ENCODE data around the gene TMIGD1. TPM values are rescaled to one million over a fixed set of nuclear protein-coding genes. Genes with fewer than 3 reads are reported as not detected.
A peak's percentile ranks its signal among the peaks of the same experiment; 100 is the strongest.
"Not testable (repeated sequence)": the region's sequence is repeated elsewhere in the genome, so short reads cannot be mapped to it uniquely, and the experiment has no call there.

TMIGD1 gene
- total RNA-seq, 1 donor: not detected

DNA sequence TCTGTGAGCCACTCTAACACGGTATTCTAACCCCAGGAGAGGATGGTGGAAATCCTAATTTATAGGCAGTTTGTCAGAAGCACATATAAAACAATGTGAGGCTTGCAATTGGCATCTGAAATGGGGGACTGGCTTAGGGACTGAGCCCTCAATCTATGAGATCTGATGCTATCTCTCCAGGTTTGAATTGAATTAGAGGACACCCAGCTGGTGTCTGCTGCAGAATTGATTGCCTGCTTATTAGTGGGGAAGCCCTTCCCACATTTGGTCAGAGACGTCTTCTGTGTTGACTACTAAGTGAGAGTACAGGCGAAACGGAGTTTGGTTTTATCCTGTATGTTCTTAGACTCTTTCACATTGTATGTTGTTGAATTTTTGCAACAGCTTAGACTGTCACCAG is 13.6 kb upstream of the TMIGD1 start:
- no peak for DNase-seq (ENCODE audit: low read depth)
- TF ChIP-seq, protein P1, sequence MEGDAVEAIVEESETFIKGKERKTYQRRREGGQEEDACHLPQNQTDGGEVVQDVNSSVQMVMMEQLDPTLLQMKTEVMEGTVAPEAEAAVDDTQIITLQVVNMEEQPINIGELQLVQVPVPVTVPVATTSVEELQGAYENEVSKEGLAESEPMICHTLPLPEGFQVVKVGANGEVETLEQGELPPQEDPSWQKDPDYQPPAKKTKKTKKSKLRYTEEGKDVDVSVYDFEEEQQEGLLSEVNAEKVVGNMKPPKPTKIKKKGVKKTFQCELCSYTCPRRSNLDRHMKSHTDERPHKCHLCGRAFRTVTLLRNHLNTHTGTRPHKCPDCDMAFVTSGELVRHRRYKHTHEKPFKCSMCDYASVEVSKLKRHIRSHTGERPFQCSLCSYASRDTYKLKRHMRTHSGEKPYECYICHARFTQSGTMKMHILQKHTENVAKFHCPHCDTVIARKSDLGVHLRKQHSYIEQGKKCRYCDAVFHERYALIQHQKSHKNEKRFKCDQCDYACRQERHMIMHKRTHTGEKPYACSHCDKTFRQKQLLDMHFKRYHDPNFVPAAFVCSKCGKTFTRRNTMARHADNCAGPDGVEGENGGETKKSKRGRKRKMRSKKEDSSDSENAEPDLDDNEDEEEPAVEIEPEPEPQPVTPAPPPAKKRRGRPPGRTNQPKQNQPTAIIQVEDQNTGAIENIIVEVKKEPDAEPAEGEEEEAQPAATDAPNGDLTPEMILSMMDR (IDR thresholded peaks at IDR 0.05; ENCODE audit: insufficient read depth, low read length): no peak

DNA sequence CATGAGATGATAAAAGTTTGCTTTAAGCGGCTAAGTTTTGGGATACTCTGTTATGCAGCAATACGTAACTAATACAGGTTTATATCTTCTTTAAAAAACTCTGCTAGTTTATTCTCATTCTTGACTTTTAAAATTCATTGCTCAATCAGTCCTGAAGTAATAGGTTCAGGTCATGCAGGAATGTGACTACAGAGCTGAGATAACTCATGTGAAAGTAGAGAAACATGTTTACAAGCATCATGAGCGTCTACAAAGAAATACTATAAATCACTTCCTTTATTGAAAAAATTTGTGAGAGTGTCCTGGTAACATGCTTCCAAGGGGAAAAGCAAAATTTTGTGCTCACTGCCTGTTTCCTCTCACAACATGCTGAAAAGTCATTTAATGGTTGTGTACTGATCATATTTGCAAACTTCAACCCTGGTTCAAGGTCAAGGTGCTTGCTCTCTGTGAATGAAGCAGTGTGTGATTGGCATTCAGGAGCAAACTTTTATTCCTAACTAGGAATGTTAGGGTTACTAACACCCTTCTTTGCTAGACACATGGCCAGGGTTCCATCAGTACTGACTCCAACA is 12.5 kb upstream of the TMIGD1 start:
- DNase-seq (ENCODE audit: low read depth): no peak

More for the DNA sequence above, 13.6 kb upstream of the TMIGD1 start:
- H3K4me3 ChIP-seq (ENCODE audit: low read depth, low read length): no peak overlapping the region

DNA sequence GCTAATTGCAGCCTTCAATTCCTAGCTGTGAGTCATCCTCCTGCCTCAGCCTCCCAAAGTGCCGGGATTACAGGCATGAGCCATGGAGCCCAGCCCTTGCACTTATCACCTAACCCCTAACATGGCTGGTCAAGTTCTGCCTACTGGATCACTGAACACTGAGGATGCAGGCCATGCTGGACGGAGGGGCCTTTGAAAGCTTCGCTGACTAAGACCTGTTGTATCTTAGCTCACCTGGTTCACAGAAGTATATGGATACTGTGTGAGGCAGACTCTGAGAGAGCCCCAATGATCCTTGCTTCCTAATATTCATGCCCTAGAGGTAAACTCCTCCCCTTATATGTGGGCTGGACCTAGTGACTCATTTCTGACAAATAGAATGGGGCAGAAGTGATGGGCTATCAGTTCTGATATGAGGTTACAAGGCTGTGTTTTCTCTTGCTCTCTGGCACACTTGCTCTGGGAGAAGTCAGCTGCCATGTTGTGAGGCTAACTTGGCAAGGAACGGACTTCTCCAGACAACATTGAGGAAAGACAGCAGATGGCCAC is 11.7 kb upstream of the TMIGD1 start:
- H3K4me3 ChIP-seq (ENCODE audit: low read depth, low read length): no peak overlapping the region
- DNase-seq (ENCODE audit: low read depth): no peak
- TF ChIP-seq, protein P1 (IDR thresholded peaks at IDR 0.05; ENCODE audit: insufficient read depth, low read length): no peak

More for the DNA sequence above, 12.5 kb upstream of the TMIGD1 start:
- TF ChIP-seq, protein P1 (IDR thresholded peaks at IDR 0.05; ENCODE audit: insufficient read depth, low read length): no peak
- no peak overlapping the region for H3K4me3 ChIP-seq (ENCODE audit: low read depth, low read length)

DNA sequence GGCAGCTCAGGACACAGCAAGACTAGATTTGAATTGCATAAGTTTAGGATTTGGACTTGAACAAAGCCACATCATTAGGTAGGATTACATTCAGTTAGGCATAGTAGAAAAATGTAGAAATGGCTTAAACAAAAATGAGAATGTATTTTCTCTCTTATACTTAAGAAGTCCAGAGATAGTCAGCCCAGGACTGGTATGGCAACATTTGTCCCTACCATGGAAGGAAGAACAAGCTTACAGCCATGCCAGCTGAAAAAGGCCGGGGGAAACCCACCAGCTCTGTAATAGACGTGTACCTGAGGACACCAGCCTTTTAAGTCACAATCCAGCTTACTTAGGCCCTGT is 11.2 kb upstream of the TMIGD1 start:
- TF ChIP-seq, protein P1 (IDR thresholded peaks at IDR 0.05; ENCODE audit: insufficient read depth, low read length): no peak
- no peak overlapping the region for H3K4me3 ChIP-seq (ENCODE audit: low read depth, low read length)
- DNase-seq (ENCODE audit: low read depth): no peak

- DNase-seq (ENCODE audit: low read depth): peak; percentile 79
Observed at GRCh38 chr17:30344283-30345088, 10.6 kb upstream of the TMIGD1 start.

GRCh38 chr17:30343796-30344195 is 9.9 kb upstream of the TMIGD1 start:
- TF ChIP-seq, protein P1 (IDR thresholded peaks at IDR 0.05; ENCODE audit: insufficient read depth, low read length): no peak
- H3K4me3 ChIP-seq (ENCODE audit: low read depth, low read length): no peak overlapping the region
- no peak for DNase-seq (ENCODE audit: low read depth)

More at GRCh38 chr17:30344283-30345088, 10.6 kb upstream of the TMIGD1 start:
- TF ChIP-seq, protein P1 (IDR thresholded peaks at IDR 0.05; ENCODE audit: insufficient read depth, low read length): no peak
- H3K4me3 ChIP-seq (ENCODE audit: low read depth, low read length): no peak overlapping the region

DNA sequence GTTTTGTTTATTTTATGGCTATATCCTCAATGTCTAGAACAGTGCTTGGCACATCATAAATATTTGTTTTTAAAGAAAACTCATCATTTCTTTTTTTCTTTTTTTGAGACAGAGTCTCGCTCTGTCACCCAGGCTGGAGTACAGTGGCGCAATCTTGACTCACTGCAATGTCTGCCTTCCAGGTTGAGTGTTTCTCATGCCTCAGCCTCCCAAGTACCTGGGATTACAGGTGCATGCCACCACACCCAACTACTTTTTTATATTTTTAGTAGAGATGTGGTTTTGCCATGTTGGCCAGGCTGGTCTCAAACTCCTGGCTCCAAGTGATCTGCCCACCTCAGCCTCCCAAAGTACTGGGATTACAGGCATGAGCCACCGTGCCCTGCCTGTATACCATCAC is 9.4 kb upstream of the TMIGD1 start:
- DNase-seq (ENCODE audit: low read depth); H3K4me3 ChIP-seq (ENCODE audit: low read depth, low read length): not testable (repeated sequence)

Data from fibroblast of the aortic adventitia (primary cell).